SK-N-MC (cell line): Measurements from ENCODE around the gene CDK11B.
"Not testable (repeated sequence)": the region's sequence is repeated elsewhere in the genome, so short reads cannot be mapped to it uniquely, and the experiment has no call there.

ENCODE experiments used
- DNase-seq: peaks from one replicate; pipeline ENCODE4 v3.0.0-alpha.2; 2011; ENCODE audit warnings: low read depth, low spot score
- H3K27ac ChIP-seq: fragments of 200-600 bp; sonication (generic); 2 replicates; pipeline ENCODE4 v1.5.1; 2016; ENCODE audit warnings: mixed run types
- H3K36me3 ChIP-seq: fragments of 200-600 bp; sonication (generic); 2 replicates; pipeline ENCODE4 v1.6.1; 2017; ENCODE audit warnings: antibody characterized with exemption, low read length, mixed read lengths; ENCODE audit not compliant: insufficient read depth
- H3K4me3 ChIP-seq: fragments of 200-600 bp; sonication (generic); 2 replicates; pipeline ENCODE4 v1.5.1; 2016
- H3K9ac ChIP-seq: fragments of 200-600 bp; sonication (generic); 2 replicates; pipeline ENCODE4 v1.8.0; 2017; ENCODE audit warnings: mixed run types, mixed read lengths; ENCODE audit not compliant: insufficient read length
- H3K9me3 ChIP-seq: fragments of 200-600 bp; sonication (generic); 2 replicates; pipeline ENCODE4 v1.6.1; 2017; ENCODE audit warnings: low read depth, mild to moderate bottlenecking, antibody characterized with exemption, low read length, moderate library complexity, mixed read lengths
- EZH2 ChIP-seq: fragments of 200-600 bp; sonication (generic); IDR thresholded peaks from one replicate; pipeline ENCODE4 v1.6.1; 2017; ENCODE audit warnings: antibody characterized with exemption
- FOXP2 ChIP-seq: optimal IDR thresholded peaks from 2 replicates; pipeline ENCODE3; 2011; ENCODE audit warnings: mild to moderate bottlenecking, moderate library complexity; ENCODE audit not compliant: insufficient read depth; ENCODE audit errors: extremely low read length, control extremely low read depth
- POLR2AphosphoS5 ChIP-seq: IDR thresholded peaks from 2 replicates; pipeline ENCODE4 v1.6.1; 2012; ENCODE audit warnings: mild to moderate bottlenecking, low read depth, low read length, borderline replicate concordance

CDK11B gene

DNA sequence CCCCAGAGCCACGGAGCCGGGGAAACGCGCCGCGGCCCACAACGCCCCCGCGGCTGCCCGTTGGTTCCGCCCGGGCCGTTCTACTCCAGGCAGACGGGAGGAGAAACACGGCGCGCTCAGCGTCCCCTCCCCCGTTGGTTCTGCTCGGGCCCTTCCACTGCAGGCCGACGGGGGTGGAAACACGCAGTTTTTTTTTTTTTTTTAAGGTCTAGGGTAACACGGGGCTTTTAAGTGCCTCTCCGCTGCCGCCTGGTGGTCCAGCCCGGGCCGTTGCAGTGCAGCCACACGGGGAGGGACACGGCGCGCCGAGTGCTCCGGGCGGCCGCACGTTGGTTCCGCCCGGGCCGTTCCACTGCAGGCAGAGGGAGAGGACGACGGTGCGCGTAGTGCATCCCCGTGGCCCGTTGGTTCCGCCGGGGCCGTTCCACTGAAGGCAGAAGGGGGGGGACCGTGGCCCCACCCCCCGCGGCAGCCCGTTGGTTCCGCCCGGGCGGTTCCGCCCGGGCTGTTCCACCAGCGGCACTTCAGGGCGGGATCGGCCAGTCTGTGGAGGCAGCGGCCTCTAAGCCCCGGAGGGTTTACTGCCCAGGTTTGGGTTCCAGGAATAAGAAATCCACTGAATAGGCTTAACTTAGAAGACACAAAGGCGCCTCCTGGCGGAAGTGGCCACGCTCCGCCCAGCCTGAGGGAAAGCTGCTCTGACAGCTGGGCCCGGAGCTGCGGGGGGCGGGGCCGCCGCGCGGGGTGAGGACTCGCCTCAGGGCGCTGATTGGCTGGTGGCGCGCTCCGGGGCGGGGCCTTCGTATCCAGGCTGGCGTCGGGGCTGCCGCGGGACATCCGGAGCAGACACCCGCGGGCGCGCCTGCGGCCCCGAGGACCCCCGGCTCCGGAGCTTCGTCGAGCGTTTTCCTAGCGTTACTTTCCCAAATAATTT is 34.2 kb upstream of the CDK11B start, which contains the start of gene SLC35E2B:
TSS of gene SLC35E2B (minus strand) at position 82 of the 934 bp plus-strand sequence. CDS start 16,096 bp downstream, outside the sequence.
- H3K27ac ChIP-seq: peak within 1 kb of the TSS; percentile 97

DNA sequence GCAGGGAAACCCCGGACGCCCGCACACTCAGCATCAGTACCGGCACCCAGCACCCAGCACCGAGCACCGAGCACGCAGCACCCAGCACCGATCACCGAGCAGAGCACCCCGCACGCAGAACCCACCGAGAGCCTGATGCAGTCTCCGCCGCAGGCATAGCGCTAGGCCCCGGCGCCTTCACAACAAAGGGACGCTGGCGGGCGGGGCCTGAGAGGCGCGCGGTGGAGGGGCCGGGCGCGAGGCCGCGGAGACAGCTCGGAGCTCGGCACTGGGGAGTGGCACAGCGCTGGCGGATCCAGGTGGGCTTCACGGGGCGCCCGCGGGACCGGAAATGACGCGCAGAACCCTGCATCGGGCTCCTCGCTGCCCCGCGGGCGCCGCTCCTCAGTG is 33.5 kb upstream of the CDK11B start:
- not testable (repeated sequence) for DNase-seq, H3K36me3 ChIP-seq, H3K9me3 ChIP-seq
- H3K27ac ChIP-seq: peak overlapping the region; percentile 97
- H3K9ac ChIP-seq: peak overlapping the region; percentile 77
- H3K4me3 ChIP-seq: peak overlapping the region; percentile 75
- TF ChIP-seq POLR2AphosphoS5: peak; percentile 27; the same call in 1 of the 2 replicates

More for the DNA sequence above, 34.2 kb upstream of the CDK11B start, which contains the start of gene SLC35E2B:
- TF ChIP-seq POLR2AphosphoS5: 0 out of 2 replicates have a peak, but pooled peaks have one; percentile 30
- peak; percentile 45 for DNase-seq
- Histone ChIP-seq H3K4me3 (peak within 1 kb of the TSS; percentile 75), H3K9ac (peak within 1 kb of the TSS; percentile 77)
- H3K9me3 ChIP-seq, H3K36me3 ChIP-seq: not testable (repeated sequence)

DNA sequence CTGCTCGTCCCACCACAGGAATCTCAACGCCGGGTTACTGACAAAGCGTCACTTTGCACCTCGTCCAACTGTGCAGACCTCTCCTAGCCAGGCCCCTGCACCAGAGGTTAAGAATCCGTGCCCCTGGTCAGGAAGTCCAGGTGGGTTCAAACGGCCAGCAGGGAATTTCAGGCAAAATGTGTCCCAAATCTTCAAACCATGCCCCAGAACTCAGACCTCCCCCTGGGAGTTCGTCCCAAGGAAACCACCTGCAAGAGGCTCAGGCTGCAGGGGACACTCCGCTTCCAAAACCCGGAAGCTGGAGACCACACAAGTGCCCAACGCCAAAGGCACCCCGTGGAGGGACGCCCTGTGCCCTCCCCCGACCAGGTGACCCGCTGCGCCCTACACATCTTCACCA is 32.6 kb upstream of the CDK11B start:
- Histone ChIP-seq H3K4me3 (peak overlapping the region; percentile 65; the same call in 1 of the 2 replicates), H3K9ac (peak overlapping the region; percentile 55)
- DNase-seq, H3K36me3 ChIP-seq, H3K27ac ChIP-seq, H3K9me3 ChIP-seq: not testable (repeated sequence)

DNA sequence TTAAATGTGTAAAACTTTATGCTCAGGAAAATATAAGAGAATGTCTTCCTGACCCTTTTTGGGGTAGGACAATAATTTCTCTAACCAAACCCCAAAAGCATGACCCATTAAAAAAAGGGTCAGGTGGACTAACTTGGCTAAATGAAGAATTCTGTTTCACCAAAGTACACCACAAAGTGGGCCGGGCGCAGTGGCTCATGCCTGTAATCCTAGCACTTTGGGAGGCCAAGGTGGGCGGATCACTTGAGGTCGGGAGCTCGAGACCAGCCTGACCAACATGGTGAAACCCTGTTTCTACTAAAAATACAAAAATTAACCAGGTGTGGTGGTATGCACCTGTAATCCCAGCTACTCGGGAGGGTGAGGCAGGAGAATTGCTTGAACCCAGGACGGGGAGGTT is 30.7 kb upstream of the CDK11B start:
- DNase-seq, H3K9me3 ChIP-seq, H3K27ac ChIP-seq, H3K4me3 ChIP-seq, H3K36me3 ChIP-seq, H3K9ac ChIP-seq: not testable (repeated sequence)

DNA sequence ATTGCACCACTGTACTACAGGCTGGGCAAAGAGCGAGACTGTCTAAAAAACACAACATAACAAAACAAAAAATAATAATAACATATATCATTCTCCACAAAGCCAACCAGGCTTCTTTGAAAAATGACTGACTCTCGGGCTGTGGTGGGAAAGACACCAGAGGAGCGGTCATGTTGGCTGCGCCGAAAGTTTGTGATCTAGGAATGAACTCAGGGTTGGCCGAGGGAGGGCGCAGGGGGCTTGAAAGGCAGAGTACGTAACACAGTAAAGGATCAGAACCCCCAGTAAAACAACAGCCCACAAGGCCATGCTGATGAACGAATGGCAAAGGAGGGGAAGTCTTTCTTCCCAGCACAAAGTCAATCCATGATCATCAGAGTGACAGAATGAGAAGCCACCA is 29.0 kb upstream of the CDK11B start:
- H3K27ac ChIP-seq: 0 out of 2 replicates have a peak overlapping the region, but pooled peaks have one; percentile 19
- TF ChIP-seq POLR2AphosphoS5 (no peak), EZH2 (no peak), FOXP2 (no peak)

DNA sequence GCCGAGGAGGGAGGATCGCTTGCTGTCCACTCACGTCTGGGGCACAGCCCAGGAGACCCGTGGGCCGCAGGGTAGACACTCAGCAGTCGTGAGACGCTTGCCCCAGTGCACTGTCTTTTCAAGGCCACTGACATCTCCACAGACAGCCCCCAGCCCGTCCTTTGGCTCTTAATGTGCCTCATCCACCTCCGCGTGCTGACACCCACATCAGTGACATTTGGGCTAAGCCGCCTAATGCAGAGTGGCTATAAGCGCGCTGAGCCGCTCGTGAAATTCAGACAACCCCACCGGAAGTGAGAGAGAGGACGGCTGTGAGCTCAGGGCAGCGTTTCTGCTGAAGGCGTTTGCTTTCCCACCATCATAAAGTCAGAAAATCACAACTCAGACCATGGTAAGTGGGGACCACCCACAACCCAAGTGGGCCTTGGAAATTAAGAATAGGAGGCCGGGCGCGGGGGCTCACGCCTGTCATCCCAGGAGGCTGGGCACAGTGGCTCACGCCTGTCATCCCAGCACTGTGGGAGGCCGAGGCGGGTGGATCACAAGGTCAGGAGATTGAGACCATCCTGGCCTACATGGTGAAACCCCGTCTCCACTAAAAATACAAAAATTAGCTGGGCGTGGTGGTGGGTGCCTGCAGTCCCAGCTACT is 25.4 kb upstream of the CDK11B start:
- Histone ChIP-seq H3K4me3 (no peak overlapping the region), H3K9me3 (no peaks in the 10 kb centered on the region), H3K27ac (no peak overlapping the region), H3K9ac (no peak overlapping the region), H3K36me3 (0 out of 2 replicates have a peak, but pooled peaks cover 5% of the 10 kb centered on the region)
- no peak for DNase-seq
- TF ChIP-seq EZH2 (no peak), POLR2AphosphoS5 (no peak), FOXP2 (no peak)

More for the DNA sequence above, 29.0 kb upstream of the CDK11B start:
- DNase-seq: no peak
- H3K36me3 ChIP-seq: 0 out of 2 replicates have a peak, but pooled peaks cover 5% of the 10 kb centered on the region
- H3K4me3 ChIP-seq: no peak overlapping the region
- H3K9ac ChIP-seq: no peak overlapping the region
- no peaks in the 10 kb centered on the region for H3K9me3 ChIP-seq

DNA sequence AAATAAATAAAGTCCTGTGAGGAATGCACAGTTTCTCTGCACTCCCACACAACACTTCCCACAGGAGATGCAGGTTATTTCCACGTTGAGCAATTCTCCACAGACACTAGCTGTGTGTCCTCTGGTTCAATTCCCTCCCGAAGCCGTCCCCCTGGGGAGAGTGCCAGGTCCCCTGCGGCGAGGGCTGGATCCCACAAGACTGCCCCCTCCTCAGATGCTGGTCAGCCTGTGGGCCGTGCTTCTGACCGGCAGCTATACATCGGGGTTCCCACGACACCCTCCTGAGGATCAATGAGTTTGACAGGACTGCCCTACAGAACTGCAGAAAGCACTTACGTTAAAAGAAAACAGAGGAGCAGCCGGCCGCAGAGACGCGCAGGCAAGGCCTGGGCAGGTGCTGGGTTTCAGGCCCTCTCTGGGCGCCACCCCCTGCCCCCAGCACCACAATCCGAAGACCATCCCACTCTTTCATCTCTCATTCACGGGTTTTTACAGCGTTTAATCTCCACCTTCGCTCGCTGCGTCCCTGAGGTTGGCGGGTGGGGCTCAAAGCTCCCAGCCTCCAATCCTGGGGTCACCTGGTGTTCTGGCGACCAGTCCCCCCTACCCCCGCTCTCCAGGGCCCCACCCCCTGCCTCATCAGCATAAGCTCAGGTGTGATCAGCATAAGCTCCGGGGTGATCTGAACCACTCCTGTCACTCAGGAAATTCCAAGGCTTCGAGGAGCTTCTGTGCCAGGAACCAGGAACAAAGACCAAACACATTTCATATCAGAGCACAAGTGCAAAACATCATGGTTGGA is 24.5 kb upstream of the CDK11B start:
- no peak for DNase-seq
- H3K4me3 ChIP-seq: no peak overlapping the region
- H3K27ac ChIP-seq: no peak overlapping the region
- no peak for TF ChIP-seq POLR2AphosphoS5
- no peak for TF ChIP-seq EZH2
- TF ChIP-seq FOXP2: no peak
- no peak overlapping the region for H3K9ac ChIP-seq
- no peaks in the 10 kb centered on the region for H3K9me3 ChIP-seq
- 0 out of 2 replicates have a peak, but pooled peaks cover 5% of the 10 kb centered on the region for H3K36me3 ChIP-seq

DNA sequence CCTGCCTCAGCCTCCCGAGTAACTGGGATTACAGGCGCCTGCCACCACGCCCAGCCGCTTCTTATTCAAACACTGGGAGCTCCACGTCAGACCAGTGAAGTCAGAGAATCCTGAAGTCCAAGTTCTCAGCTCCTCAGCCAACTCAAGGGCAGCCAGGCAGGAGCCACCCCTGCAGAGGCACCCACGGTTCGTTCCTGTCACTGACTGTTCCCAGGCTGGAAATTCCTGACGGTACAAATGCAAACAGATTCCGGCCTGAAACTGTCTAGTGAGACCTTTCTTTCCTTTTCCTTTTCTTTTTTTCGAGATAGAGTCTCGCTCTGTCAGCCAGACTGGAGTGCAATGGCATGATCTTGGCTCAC is 22.1 kb upstream of the CDK11B start:
- Histone ChIP-seq H3K27ac (peak overlapping the region; percentile 55; the same call in 1 of the 2 replicates), H3K9me3 (no peaks in the 10 kb centered on the region), H3K9ac (no peak overlapping the region), H3K4me3 (no peak overlapping the region), H3K36me3 (0 out of 2 replicates have a peak, but pooled peaks cover 5% of the 10 kb centered on the region)
- DNase-seq: no peak
- TF ChIP-seq POLR2AphosphoS5 (no peak), FOXP2 (no peak), EZH2 (no peak)
